SHP77 (cell line): ENCODE data around the gene TNFRSF1B.

Source experiments
- DNase-seq, 2 experiments: peaks; one replicate each; lab custom pipeline; 2025; lab: John Stamatoyannopoulos, UW

TNFRSF1B gene

GRCh38 chr1:12158357-12159092 is 8.3 kb upstream of the TNFRSF1B start:
- DNase-seq = no peak

GRCh38 chr1:12159816-12160215 is 7.0 kb upstream of the TNFRSF1B start:
- DNase-seq = no peak

GRCh38 chr1:12161324-12161661 is 5.5 kb upstream of the TNFRSF1B start:
- DNase-seq = no peak

GRCh38 chr1:12161662-12162458 is 4.9 kb upstream of the TNFRSF1B start:
- DNase-seq = no peak

- no peak for DNase-seq
These were observed 4.2 kb upstream of the TNFRSF1B start for GRCh38 chr1:12162459-12163137.

GRCh38 chr1:12163210-12163609 is 3.6 kb upstream of the TNFRSF1B start:
- no peak for DNase-seq

GRCh38 chr1:12164210-12164609 is 2.6 kb upstream of the TNFRSF1B start:
- DNase-seq = no peak

GRCh38 chr1:12165342-12165741 is 1.4 kb upstream of the TNFRSF1B start:
- DNase-seq = no peak

- DNase-seq = no peak
These were observed 970 bp downstream of the TNFRSF1B start for GRCh38 chr1:12167493-12168429.

GRCh38 chr1:12168451-12169160 is 1.8 kb downstream of the TNFRSF1B start:
- DNase-seq = no peak

- DNase-seq = no peak
These were observed 2.8 kb downstream of the TNFRSF1B start for GRCh38 chr1:12169442-12170135.

- no peak for DNase-seq
These were observed 3.5 kb downstream of the TNFRSF1B start for GRCh38 chr1:12170263-12170671.

GRCh38 chr1:12171206-12172041 is 4.6 kb downstream of the TNFRSF1B start:
- DNase-seq = no peak

- DNase-seq = no peak
These were observed 5.5 kb downstream of the TNFRSF1B start for GRCh38 chr1:12172042-12172851.

- no peak for DNase-seq
These were observed 6.3 kb downstream of the TNFRSF1B start for GRCh38 chr1:12173041-12173509.

- DNase-seq = no peak
These were observed 6.9 kb downstream of the TNFRSF1B start for GRCh38 chr1:12173631-12174121.

- no peak for DNase-seq
These were observed 8.4 kb downstream of the TNFRSF1B start for GRCh38 chr1:12174924-12175810.
